Fibroblast of lung (primary cell): ENCODE data around the gene MAGEF1. TPM values are rescaled to one million over a fixed set of nuclear protein-coding genes. Genes with fewer than 3 reads are reported as not detected.

Experiments
- DNase-seq, 2 donors: peaks; one replicate each; pipeline versions ENCODE4 v3.0.0 to v3.0.0-alpha.2; 2010; ENCODE audit warnings: low read depth in 2 of 2
- H2AFZ ChIP-seq: 2 replicates; pipeline ENCODE4 v1.5.1; 2012; ENCODE audit warnings: low read length, control low read depth, inconsistent platforms
- H3K27ac ChIP-seq: 2 replicates; pipeline ENCODE4 v1.5.1; 2011; ENCODE audit warnings: low read length, control low read depth; ENCODE audit not compliant: insufficient read depth
- H3K27me3 ChIP-seq: 2 replicates; pipeline ENCODE4 v1.5.1; 2011; ENCODE audit warnings: mild to moderate bottlenecking, low read length; ENCODE audit not compliant: control insufficient read depth, insufficient read depth
- H3K36me3 ChIP-seq: 2 replicates; pipeline ENCODE4 v1.5.1; 2011; ENCODE audit warnings: low read length; ENCODE audit not compliant: control insufficient read depth, insufficient read depth
- H3K4me1 ChIP-seq: 2 replicates; pipeline ENCODE4 v1.5.1; 2011; ENCODE audit warnings: low read length; ENCODE audit not compliant: control insufficient read depth, insufficient read depth; ENCODE audit errors: extremely low read depth
- H3K4me2 ChIP-seq: 2 replicates; pipeline ENCODE4 v1.5.1; 2011; ENCODE audit warnings: low read length, control low read depth; ENCODE audit not compliant: insufficient read depth; ENCODE audit errors: extremely low read depth
- H3K4me3 ChIP-seq, 4 experiments: fragments of 200-600 bp in 1 of 4; sonication (generic) in 1 of 4; replicated peaks in 1 of 4; 2 replicates each; pipeline ENCODE4 v1.5.1; 2011 to 2016; ENCODE audit warnings: low read length in 4 of 4, low read depth in 3 of 4, mild to moderate bottlenecking in 3 of 4, control low read depth in 2 of 4, inconsistent platforms in 1 of 4, mixed read lengths in 1 of 4; ENCODE audit not compliant: insufficient read depth in 1 of 4; ENCODE audit errors: control extremely low read depth in 1 of 4
- H3K79me2 ChIP-seq: 2 replicates; pipeline ENCODE4 v1.5.1; 2012; ENCODE audit warnings: mild to moderate bottlenecking, low read length, inconsistent platforms; ENCODE audit not compliant: control insufficient read depth, insufficient read depth
- H3K9ac ChIP-seq: 2 replicates; pipeline ENCODE4 v1.5.1; 2011; ENCODE audit warnings: mild to moderate bottlenecking, low read length, control low read depth; ENCODE audit not compliant: insufficient read depth
- H3K9me3 ChIP-seq: 2 replicates; pipeline ENCODE4 v1.5.1; 2012; ENCODE audit warnings: low read depth, low read length; ENCODE audit not compliant: control insufficient read depth, insufficient read depth
- H4K20me1 ChIP-seq: 2 replicates; pipeline ENCODE4 v1.5.1; 2011; ENCODE audit warnings: low read length; ENCODE audit not compliant: control insufficient read depth, insufficient read depth; ENCODE audit errors: extremely low read depth
- EZH2 ChIP-seq: IDR thresholded peaks from 2 replicates; pipeline ENCODE4 v1.5.1; 2012; ENCODE audit warnings: low read length, control low read depth, mild to moderate bottlenecking; ENCODE audit errors: missing control alignments
- polyA plus RNA-seq, 2 donors: library from polyadenylated mRNA; depleted of rRNA in 1 of 2; stranded (reverse) in 1 of 2; unstranded in 1 of 2; fragments of >200 nt; gene quantifications; 2 replicates each; pipeline ENCODE4 v1.2.1, GENCODE V29; 2011 to 2012; ENCODE audit warnings: missing spikeins in 1 of 2
- total RNA-seq: library from RNA; depleted of rRNA; stranded (reverse); fragments of >200 nt; gene quantifications from 2 replicates; pipeline ENCODE4 v1.2.1, GENCODE V29; 2014
- TF ChIP-seq, protein P1 (sequence below), 2 donors: IDR thresholded peaks in 1 of 2; conservative IDR thresholded peaks in 1 of 2; 1 replicate in 1 of 2; 2 replicates in 1 of 2; pipeline ENCODE4 v1.5.1; 2011 to 2012; ENCODE audit warnings: low read length in 2 of 2, control low read depth in 1 of 2, inconsistent platforms in 1 of 2, low read depth in 1 of 2, mild to moderate bottlenecking in 1 of 2

Gene MAGEF1
- total and polyA plus RNA-seq, 2 donors (not counting 1 experiment from before 2014, with no cell fraction given), result 21.5 to 22.6 TPM

DNA sequence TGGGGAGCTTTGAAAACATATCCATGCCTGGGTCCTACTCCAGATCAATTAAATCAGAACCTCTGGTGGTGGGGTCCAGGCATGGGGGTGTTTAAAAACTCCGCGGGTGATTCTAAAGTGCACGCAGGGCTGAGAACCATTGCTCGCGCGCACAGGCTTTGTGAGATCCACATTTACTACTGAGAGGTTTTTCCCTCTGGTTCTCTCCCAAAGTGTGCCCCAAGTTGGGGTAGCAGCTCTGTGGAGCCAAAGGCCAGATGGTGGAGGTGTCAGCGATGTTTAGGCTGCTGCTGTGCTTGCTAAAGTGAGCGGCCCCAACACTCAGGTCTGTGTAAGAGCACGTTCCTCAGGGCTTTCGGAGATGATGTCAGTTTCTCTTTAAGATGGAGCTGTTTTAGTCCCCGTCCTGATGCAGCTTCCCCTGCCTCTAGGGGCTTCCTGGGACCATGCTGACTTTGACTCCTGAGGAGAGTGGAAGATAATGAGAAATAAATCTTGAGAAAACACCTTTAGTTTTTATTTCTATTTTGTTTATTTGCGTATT lies 13.4 kb upstream of the MAGEF1 start:
- no peak for DNase-seq
- H3K4me1 ChIP-seq, result no peaks in the 10 kb centered on the region
- H4K20me1 ChIP-seq, result no peaks in the 10 kb centered on the region
- H2AFZ ChIP-seq, result no peak overlapping the region
- H3K27me3 ChIP-seq, result no peaks in the 10 kb centered on the region
- no peak overlapping the region for H3K4me3 ChIP-seq
- no peak overlapping the region for H3K9ac ChIP-seq
- no peak for TF ChIP-seq EZH2
- TF ChIP-seq, protein P1, sequence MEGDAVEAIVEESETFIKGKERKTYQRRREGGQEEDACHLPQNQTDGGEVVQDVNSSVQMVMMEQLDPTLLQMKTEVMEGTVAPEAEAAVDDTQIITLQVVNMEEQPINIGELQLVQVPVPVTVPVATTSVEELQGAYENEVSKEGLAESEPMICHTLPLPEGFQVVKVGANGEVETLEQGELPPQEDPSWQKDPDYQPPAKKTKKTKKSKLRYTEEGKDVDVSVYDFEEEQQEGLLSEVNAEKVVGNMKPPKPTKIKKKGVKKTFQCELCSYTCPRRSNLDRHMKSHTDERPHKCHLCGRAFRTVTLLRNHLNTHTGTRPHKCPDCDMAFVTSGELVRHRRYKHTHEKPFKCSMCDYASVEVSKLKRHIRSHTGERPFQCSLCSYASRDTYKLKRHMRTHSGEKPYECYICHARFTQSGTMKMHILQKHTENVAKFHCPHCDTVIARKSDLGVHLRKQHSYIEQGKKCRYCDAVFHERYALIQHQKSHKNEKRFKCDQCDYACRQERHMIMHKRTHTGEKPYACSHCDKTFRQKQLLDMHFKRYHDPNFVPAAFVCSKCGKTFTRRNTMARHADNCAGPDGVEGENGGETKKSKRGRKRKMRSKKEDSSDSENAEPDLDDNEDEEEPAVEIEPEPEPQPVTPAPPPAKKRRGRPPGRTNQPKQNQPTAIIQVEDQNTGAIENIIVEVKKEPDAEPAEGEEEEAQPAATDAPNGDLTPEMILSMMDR (conservative IDR thresholded peaks at IDR 0.05 in 1 of 2, IDR thresholded peaks at IDR 0.05 in 1 of 2; ENCODE audit: low read depth in 1 of 2, low read length in 2 of 2), result no peak
- H3K79me2 ChIP-seq, result no peaks in the 10 kb centered on the region
- H3K9me3 ChIP-seq, result no peaks in the 10 kb centered on the region
- H3K36me3 ChIP-seq, result no peaks in the 10 kb centered on the region
- H3K4me2 ChIP-seq, result no peak overlapping the region
- no peak overlapping the region for H3K27ac ChIP-seq

DNA sequence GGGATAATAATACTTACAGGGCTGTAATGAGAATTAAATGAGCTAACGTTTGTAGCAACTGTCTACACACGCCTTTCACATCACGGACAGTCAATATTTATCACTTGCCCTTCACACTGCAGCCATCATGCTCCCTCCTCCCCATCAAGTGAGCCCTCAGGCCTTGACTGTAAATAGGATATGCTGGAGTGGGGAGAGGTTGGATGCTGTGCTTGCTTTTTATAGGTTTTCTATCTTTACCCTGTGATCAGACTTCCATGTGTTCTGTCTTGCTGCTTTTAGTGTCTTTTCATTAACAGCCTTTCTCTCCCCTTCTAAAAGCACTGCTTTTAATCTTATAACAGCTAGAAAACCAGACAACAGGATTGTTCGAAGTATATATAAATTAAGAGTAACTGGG lies 12.8 kb upstream of the MAGEF1 start:
- no peak overlapping the region for H3K27ac ChIP-seq
- H3K4me2 ChIP-seq, result no peak overlapping the region
- H3K27me3 ChIP-seq, result no peaks in the 10 kb centered on the region
- no peaks in the 10 kb centered on the region for H3K79me2 ChIP-seq
- DNase-seq, result no peak
- H3K4me3 ChIP-seq, result no peak overlapping the region
- TF ChIP-seq, protein P1 (conservative IDR thresholded peaks at IDR 0.05 in 1 of 2, IDR thresholded peaks at IDR 0.05 in 1 of 2; ENCODE audit: low read depth in 1 of 2, low read length in 2 of 2), result no peak
- no peak for TF ChIP-seq EZH2
- H3K9ac ChIP-seq, result no peak overlapping the region
- no peaks in the 10 kb centered on the region for H4K20me1 ChIP-seq
- H2AFZ ChIP-seq, result no peak overlapping the region
- no peaks in the 10 kb centered on the region for H3K9me3 ChIP-seq
- H3K36me3 ChIP-seq, result no peaks in the 10 kb centered on the region
- no peaks in the 10 kb centered on the region for H3K4me1 ChIP-seq

DNA sequence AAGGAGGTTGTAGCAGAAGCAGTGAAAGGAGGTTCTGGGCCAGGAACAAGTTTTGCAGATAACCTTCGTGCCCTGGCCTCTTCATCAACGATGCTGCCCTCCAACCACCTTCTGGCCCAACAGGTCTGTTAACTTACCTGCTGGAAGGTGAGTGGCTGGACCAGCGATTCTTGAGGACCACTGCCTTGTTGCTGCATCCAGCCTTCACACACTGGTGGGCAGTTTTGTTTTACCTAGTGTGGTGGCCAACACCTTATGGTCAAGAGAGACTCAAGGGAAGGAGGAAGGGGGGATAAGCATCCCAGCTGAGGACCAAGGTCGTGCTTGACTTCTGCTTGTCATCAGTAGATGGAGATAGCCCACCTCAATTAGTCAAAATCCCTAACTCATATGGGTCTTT lies 7.8 kb upstream of the MAGEF1 start:
- Histone ChIP-seq H3K27ac (no peak overlapping the region), H3K79me2 (no peaks in the 10 kb centered on the region), H3K9me3 (no peaks in the 10 kb centered on the region), H3K9ac (no peak overlapping the region), H3K27me3 (no peaks in the 10 kb centered on the region), H3K36me3 (no peaks in the 10 kb centered on the region), H2AFZ (no peak overlapping the region), H3K4me2 (no peak overlapping the region), H3K4me3 (no peak overlapping the region), H3K4me1 (peaks cover 10% of the 10 kb centered on the region), H4K20me1 (no peaks in the 10 kb centered on the region)
- DNase-seq, result no peak
- TF ChIP-seq EZH2, result no peak
- TF ChIP-seq, protein P1 (conservative IDR thresholded peaks at IDR 0.05 in 1 of 2, IDR thresholded peaks at IDR 0.05 in 1 of 2; ENCODE audit: low read depth in 1 of 2, low read length in 2 of 2), result no peak
